DND-41 (cell line): ENCODE data around the gene RHBDD1.

ENCODE experiments used
- ATAC-seq: fragments of 200-7000 bp; cut with Tn5 transposase; 3 replicates; pipeline ENCODE4 v1.9.1; 2021; ENCODE audit warnings: low read depth; ENCODE audit not compliant: insufficient read depth
- DNase-seq: peaks from one replicate; pipeline ENCODE4 v3.0.0-alpha.2; 2020
- H2AFZ ChIP-seq: 2 replicates; pipeline ENCODE4 v1.6.0; 2012; ENCODE audit warnings: low read depth, low read length
- H3K27ac ChIP-seq: 2 replicates; pipeline ENCODE4 v1.5.1; 2012; ENCODE audit warnings: low read length, inconsistent platforms
- H3K27me3 ChIP-seq: fragments of 200-600 bp; sonication (generic); 2 replicates; pipeline ENCODE4 v1.6.0; 2012; ENCODE audit warnings: low read length, mild to moderate bottlenecking, inconsistent platforms; ENCODE audit not compliant: insufficient read depth, poor library complexity
- H3K36me3 ChIP-seq: 2 replicates; pipeline ENCODE4 v1.5.1; 2012; ENCODE audit warnings: low read length, inconsistent platforms; ENCODE audit not compliant: insufficient read depth
- H3K4me1 ChIP-seq: 2 replicates; pipeline ENCODE4 v1.5.1; 2012; ENCODE audit warnings: mild to moderate bottlenecking, low read length; ENCODE audit not compliant: insufficient read depth
- H3K4me2 ChIP-seq: 2 replicates; pipeline ENCODE4 v1.6.0; 2012; ENCODE audit warnings: mild to moderate bottlenecking, moderate library complexity, low read length, inconsistent platforms; ENCODE audit not compliant: insufficient read depth
- H3K4me3 ChIP-seq, 2 experiments: fragments of 200-600 bp in 1 of 2; shearing (Covaris generic) in 1 of 2; 2 replicates each; pipeline ENCODE4 v1.5.1; 2012 to 2016; ENCODE audit warnings: inconsistent platforms in 2 of 2, low read length in 2 of 2, mild to moderate bottlenecking in 2 of 2, low read depth in 1 of 2, moderate library complexity in 1 of 2
- H3K79me2 ChIP-seq: 2 replicates; pipeline ENCODE4 v1.6.0; 2012; ENCODE audit warnings: low read length, inconsistent platforms; ENCODE audit not compliant: insufficient read depth
- H3K9ac ChIP-seq: 2 replicates; pipeline ENCODE4 v1.6.0; 2012; ENCODE audit warnings: low read depth, mild to moderate bottlenecking, inconsistent platforms, low read length, moderate library complexity
- H3K9me3 ChIP-seq: 2 replicates; pipeline ENCODE4 v1.5.1; 2012; ENCODE audit warnings: low read length, moderate library complexity, mild to moderate bottlenecking, inconsistent platforms; ENCODE audit not compliant: insufficient read depth, severe bottlenecking
- H4K20me1 ChIP-seq: 2 replicates; pipeline ENCODE4 v1.6.0; 2012; ENCODE audit warnings: low read length; ENCODE audit not compliant: insufficient read depth
- EZH2 ChIP-seq: IDR thresholded peaks from 3 replicates; pipeline ENCODE4 v1.6.1; 2012; ENCODE audit warnings: borderline replicate concordance, low read depth, mild to moderate bottlenecking, moderate library complexity, low read length, inconsistent platforms; ENCODE audit not compliant: severe bottlenecking
- TF ChIP-seq, protein P1 (sequence below): IDR thresholded peaks from 2 replicates; pipeline ENCODE4 v1.5.1; 2012; ENCODE audit warnings: borderline replicate concordance, low read length, moderate library complexity, mild to moderate bottlenecking; ENCODE audit not compliant: poor library complexity, severe bottlenecking; ENCODE audit errors: extremely low read depth

RHBDD1 gene

DNA sequence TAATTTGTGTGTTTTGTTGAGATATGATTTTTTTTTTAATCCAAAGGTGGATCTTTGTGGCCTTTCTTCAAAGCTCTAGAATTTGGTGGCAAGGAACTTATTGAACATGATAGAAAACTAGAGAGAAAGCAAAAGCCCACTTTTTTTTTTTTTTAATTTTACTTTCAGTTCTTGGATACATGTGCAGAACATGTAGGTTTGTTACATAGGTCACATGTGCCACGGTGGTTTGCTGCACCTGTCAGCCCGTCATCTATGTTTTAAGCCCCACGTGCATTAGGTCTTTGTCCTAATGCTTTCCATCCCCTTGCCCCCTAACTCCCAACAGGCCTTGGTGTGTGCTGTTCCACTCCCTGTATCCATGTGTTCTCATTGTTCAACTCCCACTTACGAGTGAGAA, 135.9 kb downstream of the RHBDD1 start:
- no peak overlapping the region for H3K4me3 ChIP-seq
- no peaks in the 10 kb centered on the region for H3K9me3 ChIP-seq
- H3K4me1 ChIP-seq: peaks cover 34% of the 10 kb centered on the region
- H3K27ac ChIP-seq: no peak overlapping the region
- TF ChIP-seq, protein P1, sequence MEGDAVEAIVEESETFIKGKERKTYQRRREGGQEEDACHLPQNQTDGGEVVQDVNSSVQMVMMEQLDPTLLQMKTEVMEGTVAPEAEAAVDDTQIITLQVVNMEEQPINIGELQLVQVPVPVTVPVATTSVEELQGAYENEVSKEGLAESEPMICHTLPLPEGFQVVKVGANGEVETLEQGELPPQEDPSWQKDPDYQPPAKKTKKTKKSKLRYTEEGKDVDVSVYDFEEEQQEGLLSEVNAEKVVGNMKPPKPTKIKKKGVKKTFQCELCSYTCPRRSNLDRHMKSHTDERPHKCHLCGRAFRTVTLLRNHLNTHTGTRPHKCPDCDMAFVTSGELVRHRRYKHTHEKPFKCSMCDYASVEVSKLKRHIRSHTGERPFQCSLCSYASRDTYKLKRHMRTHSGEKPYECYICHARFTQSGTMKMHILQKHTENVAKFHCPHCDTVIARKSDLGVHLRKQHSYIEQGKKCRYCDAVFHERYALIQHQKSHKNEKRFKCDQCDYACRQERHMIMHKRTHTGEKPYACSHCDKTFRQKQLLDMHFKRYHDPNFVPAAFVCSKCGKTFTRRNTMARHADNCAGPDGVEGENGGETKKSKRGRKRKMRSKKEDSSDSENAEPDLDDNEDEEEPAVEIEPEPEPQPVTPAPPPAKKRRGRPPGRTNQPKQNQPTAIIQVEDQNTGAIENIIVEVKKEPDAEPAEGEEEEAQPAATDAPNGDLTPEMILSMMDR: no peak
- TF ChIP-seq EZH2: no peak
- no peak overlapping the region for H3K9ac ChIP-seq
- no peaks in the 10 kb centered on the region for H3K27me3 ChIP-seq
- no peaks in the 10 kb centered on the region for H4K20me1 ChIP-seq
- no peaks in the 10 kb centered on the region for H3K79me2 ChIP-seq
- H2AFZ ChIP-seq: no peak overlapping the region
- no peaks in the 10 kb centered on the region for H3K36me3 ChIP-seq
- no peak for ATAC-seq
- no peak for DNase-seq
- no peak overlapping the region for H3K4me2 ChIP-seq

DNA sequence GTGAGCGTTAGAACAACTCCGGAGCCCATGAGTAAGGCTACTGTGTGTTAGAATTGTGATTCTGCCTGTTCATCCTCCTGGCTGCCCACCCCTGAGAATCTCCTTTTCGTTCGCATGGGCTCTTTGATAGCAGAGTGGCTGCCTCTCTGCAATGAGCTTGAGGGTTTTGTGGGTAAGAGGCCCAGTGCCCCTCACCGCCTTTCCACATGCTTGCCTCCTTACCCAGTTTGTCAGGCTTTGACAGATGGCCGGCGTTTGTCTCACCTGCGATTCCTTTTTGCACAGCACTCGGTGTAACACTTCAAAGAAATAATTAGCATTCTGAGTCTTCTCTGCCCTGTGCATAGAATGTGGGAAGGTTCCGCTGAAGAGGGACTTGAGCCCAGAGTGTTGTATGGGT, 138.0 kb downstream of the RHBDD1 start:
- H3K9me3 ChIP-seq: no peaks in the 10 kb centered on the region
- DNase-seq (peak; percentile 77), ATAC-seq (peak; percentile 78)
- TF ChIP-seq, protein P1: no peak
- no peak for TF ChIP-seq EZH2
- no peak overlapping the region for H3K9ac ChIP-seq
- H4K20me1 ChIP-seq: no peaks in the 10 kb centered on the region
- no peak overlapping the region for H3K4me2 ChIP-seq
- no peaks in the 10 kb centered on the region for H3K27me3 ChIP-seq
- peak overlapping the region; percentile 6; the same call in 1 of the 2 replicates for H3K27ac ChIP-seq
- H3K4me3 ChIP-seq: no peak overlapping the region
- H3K36me3 ChIP-seq: no peaks in the 10 kb centered on the region
- no peak overlapping the region for H2AFZ ChIP-seq
- no peaks in the 10 kb centered on the region for H3K79me2 ChIP-seq
- peaks cover 55% of the 10 kb centered on the region for H3K4me1 ChIP-seq

DNA sequence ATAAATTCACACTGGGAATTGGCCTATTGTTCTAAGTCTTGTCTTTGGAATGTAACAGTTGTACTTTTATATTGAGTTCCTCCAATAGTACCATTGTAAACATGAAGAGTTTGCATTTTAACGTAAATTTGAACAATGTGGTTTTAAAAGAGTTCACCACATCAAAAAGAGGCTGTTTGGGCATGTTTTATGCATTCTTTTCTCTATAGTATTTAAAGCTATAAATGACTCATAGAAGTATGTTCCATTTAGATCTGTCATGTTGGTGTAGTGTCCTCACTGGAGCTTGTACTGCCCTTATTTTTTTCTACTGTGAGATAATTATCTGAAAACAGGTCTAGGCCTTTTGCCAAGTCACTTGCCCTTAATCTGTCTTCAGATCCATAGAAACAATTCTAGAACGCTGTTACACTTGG, 141.9 kb downstream of the RHBDD1 start:
- Histone ChIP-seq H3K27ac (peak overlapping the region; percentile 81), H2AFZ (no peak overlapping the region), H3K9ac (peak overlapping the region; percentile 30; the same call in 1 of the 2 replicates), H3K4me3 (no peak overlapping the region), H3K9me3 (no peaks in the 10 kb centered on the region), H3K4me1 (peaks cover 69% of the 10 kb centered on the region), H3K36me3 (0 out of 2 replicates have a peak, but pooled peaks cover 4% of the 10 kb centered on the region), H3K4me2 (peak overlapping the region; percentile 17; the same call in 1 of the 2 replicates), H4K20me1 (no peaks in the 10 kb centered on the region), H3K27me3 (no peaks in the 10 kb centered on the region), H3K79me2 (no peaks in the 10 kb centered on the region)
- peak; percentile 72 for ATAC-seq
- DNase-seq: no peak
- TF ChIP-seq EZH2: no peak
- TF ChIP-seq, protein P1: no peak

DNA sequence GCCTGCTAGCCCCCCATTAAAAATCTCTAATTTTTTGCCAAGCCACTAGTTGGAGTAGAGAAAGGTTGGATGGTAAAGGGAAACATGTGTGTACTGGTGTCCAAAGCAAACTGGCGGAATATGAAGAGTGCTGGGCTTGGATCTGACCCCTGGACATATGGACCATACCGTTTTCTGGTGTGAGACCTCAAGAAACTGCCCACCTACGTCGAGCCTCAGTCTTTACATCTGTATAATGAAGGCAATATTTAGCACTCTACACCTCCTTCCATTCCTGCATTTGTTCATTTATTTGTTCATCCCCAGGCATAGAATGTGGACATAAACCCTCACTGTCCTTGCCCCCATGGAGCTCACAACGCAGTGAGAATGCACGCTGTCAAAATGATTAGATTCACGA, 142.4 kb downstream of the RHBDD1 start:
- peaks cover 70% of the 10 kb centered on the region for H3K4me1 ChIP-seq
- no peaks in the 10 kb centered on the region for H3K9me3 ChIP-seq
- no peak for ATAC-seq
- TF ChIP-seq, protein P1: no peak
- no peak for TF ChIP-seq EZH2
- H3K27me3 ChIP-seq: no peaks in the 10 kb centered on the region
- peak overlapping the region; percentile 17; the same call in 1 of the 2 replicates for H3K4me2 ChIP-seq
- 0 out of 2 replicates have a peak, but pooled peaks cover 4% of the 10 kb centered on the region for H3K36me3 ChIP-seq
- H3K4me3 ChIP-seq: no peak overlapping the region
- H2AFZ ChIP-seq: no peak overlapping the region
- H3K79me2 ChIP-seq: no peaks in the 10 kb centered on the region
- peak overlapping the region; percentile 81 for H3K27ac ChIP-seq
- no peak for DNase-seq
- peak overlapping the region; percentile 15; the same call in 1 of the 2 replicates for H3K9ac ChIP-seq
- no peaks in the 10 kb centered on the region for H4K20me1 ChIP-seq
